ENCODE data around the gene CDNF.

CDNF gene

DNA sequence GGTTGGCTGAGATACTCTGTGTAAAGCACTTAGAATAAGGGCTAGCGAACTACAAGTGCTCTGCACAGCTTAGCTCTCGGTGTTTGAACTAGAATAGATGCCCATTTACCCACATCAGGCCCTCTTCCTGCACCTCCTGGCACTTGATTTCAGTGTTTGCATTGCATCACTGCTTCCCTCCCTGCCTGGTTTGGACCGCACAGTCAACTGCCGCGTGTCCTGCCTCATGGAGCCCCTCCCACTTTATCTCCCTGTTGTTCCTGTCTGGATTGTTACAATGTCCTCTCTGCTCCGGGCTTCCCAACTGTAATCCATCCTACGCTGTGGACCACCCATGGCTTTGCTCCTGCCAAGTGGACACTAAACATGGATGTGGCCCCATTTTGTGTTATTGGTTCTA, 65.4 kb downstream of the CDNF start:
- TF ChIP-seq, protein P1, sequence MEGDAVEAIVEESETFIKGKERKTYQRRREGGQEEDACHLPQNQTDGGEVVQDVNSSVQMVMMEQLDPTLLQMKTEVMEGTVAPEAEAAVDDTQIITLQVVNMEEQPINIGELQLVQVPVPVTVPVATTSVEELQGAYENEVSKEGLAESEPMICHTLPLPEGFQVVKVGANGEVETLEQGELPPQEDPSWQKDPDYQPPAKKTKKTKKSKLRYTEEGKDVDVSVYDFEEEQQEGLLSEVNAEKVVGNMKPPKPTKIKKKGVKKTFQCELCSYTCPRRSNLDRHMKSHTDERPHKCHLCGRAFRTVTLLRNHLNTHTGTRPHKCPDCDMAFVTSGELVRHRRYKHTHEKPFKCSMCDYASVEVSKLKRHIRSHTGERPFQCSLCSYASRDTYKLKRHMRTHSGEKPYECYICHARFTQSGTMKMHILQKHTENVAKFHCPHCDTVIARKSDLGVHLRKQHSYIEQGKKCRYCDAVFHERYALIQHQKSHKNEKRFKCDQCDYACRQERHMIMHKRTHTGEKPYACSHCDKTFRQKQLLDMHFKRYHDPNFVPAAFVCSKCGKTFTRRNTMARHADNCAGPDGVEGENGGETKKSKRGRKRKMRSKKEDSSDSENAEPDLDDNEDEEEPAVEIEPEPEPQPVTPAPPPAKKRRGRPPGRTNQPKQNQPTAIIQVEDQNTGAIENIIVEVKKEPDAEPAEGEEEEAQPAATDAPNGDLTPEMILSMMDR (IDR thresholded peaks at IDR 0.05; ENCODE audit: borderline replicate concordance, control extremely low read depth, extremely low read depth, insufficient read depth, missing control alignments) = no peak
- in situ Hi-C loops (cut with MboI; ENCODE audit: low sequenced_read_pairs, unreplicated experiment) = no loop called here
- DNase-seq (ENCODE audit: low spot score) = no peak

DNA sequence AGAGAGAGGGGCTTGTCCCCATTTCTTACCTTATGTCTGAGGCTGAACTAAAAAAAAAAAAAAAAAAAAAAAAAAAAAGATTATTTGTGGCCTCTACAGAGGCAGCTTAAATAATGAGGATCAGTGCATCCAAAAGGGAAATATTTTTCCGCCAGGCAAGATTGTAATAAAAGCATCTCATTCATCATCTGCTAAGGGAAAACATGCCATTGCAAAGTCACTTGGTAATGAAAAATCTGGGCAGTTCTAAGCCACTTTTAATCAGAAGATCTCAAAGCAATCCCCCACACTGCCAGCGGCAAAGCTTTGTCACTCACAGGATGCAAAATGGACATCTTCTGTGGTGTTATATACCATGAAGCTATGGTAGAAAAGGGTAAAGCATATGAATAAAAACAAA, 66.9 kb downstream of the CDNF start:
- DNase-seq (ENCODE audit: low spot score) = no peak
- in situ Hi-C loops (cut with MboI; ENCODE audit: low sequenced_read_pairs, unreplicated experiment) = no loop called here
- TF ChIP-seq, protein P1 (IDR thresholded peaks at IDR 0.05; ENCODE audit: borderline replicate concordance, control extremely low read depth, extremely low read depth, insufficient read depth, missing control alignments) = no peak
